HepG2 (cell line): ENCODE measurements around the gene DPP7. TPM values are rescaled to one million over a fixed set of nuclear protein-coding genes. Genes with fewer than 3 reads are reported as not detected.

Experiments used
- ARID4A ChIP-seq: sonication (generic); formaldehyde crosslinking; IDR thresholded peaks from 2 replicates; pipeline ENCODE4 v1.5.0; 2020; ENCODE audit warnings: mild to moderate bottlenecking, missing genetic modification reagents, borderline replicate concordance
- GMEB2 ChIP-seq: IDR thresholded peaks from 2 replicates; pipeline ENCODE4 v1.6.1; 2016; ENCODE audit warnings: missing biosample characterization, missing genetic modification reagents, low read depth
- HES4 ChIP-seq: sonication (generic); formaldehyde crosslinking; IDR thresholded peaks from 2 replicates; pipeline ENCODE4 v1.9.0; 2021; ENCODE audit warnings: mild to moderate bottlenecking, missing genetic modification reagents, borderline replicate concordance
- HNRNPH1 ChIP-seq: fragments of 200-400 bp; formaldehyde crosslinking; optimal IDR thresholded peaks from 2 replicates; pipeline ENCODE3; 2017; ENCODE audit warnings: mild to moderate bottlenecking, low read depth, low read length
- IRF2 ChIP-seq: IDR thresholded peaks from 2 replicates; pipeline ENCODE4 v1.6.1; 2018; ENCODE audit warnings: missing genetic modification reagents, missing compliant biosample characterization
- MAZ ChIP-seq, 2 experiments: sonication (generic) in 1 of 2; formaldehyde crosslinking in 1 of 2; IDR thresholded peaks; 2 replicates each; pipeline versions ENCODE4 v1.5.0 to v1.6.1; 2012 to 2020; ENCODE audit warnings: low read depth in 2 of 2, mild to moderate bottlenecking in 2 of 2, borderline replicate concordance in 1 of 2, improper control_type of control experiment in 1 of 2, low read length in 1 of 2, missing genetic modification reagents in 1 of 2, moderate library complexity in 1 of 2
- MLLT10 ChIP-seq: sonication (generic); formaldehyde crosslinking; IDR thresholded peaks from 2 replicates; pipeline ENCODE4 v1.4.0; 2020; ENCODE audit warnings: missing genetic modification reagents
- REPIN1 ChIP-seq: sonication (generic); formaldehyde crosslinking; IDR thresholded peaks from 2 replicates; pipeline ENCODE4 v1.8.0; 2022; ENCODE audit warnings: missing genetic modification reagents, low read depth, mild to moderate bottlenecking, borderline replicate concordance
- SOX13 ChIP-seq, 3 experiments: fragments of 450-650 bp in 1 of 3; sonication (generic) in 1 of 3; formaldehyde crosslinking in 1 of 3; IDR thresholded peaks in 2 of 3; conservative IDR thresholded peaks in 1 of 3; 2 replicates each; pipeline versions ENCODE4 v1.5.0 to v1.6.1; 2016 to 2020; ENCODE audit warnings: antibody characterized with exemption in 1 of 3, mild to moderate bottlenecking in 1 of 3, missing compliant biosample characterization in 1 of 3, missing genetic modification reagents in 1 of 3, moderate library complexity in 1 of 3
- TCF12 ChIP-seq, 2 experiments: fragments of 450-650 bp in 1 of 2; sonication (generic) in 1 of 2; formaldehyde crosslinking in 1 of 2; IDR thresholded peaks; 2 replicates each; pipeline versions ENCODE4 v1.6.1 to v1.8.0; 2017 to 2022; ENCODE audit warnings: antibody characterized with exemption in 1 of 2, mild to moderate bottlenecking in 1 of 2, missing genetic modification reagents in 1 of 2, moderate library complexity in 1 of 2
- TOPORS ChIP-seq: sonication (generic); formaldehyde crosslinking; IDR thresholded peaks from 2 replicates; pipeline ENCODE4 v1.8.0; 2023; ENCODE audit warnings: mild to moderate bottlenecking, missing genetic modification reagents
- WIZ ChIP-seq: sonication (generic); formaldehyde crosslinking; IDR thresholded peaks from 2 replicates; pipeline ENCODE4 v1.5.1; 2020; ENCODE audit warnings: mild to moderate bottlenecking, missing genetic modification reagents
- XRCC5 ChIP-seq: fragments of 200-400 bp; formaldehyde crosslinking; optimal IDR thresholded peaks from 2 replicates; pipeline ENCODE3; 2017; ENCODE audit warnings: mild to moderate bottlenecking, low read length
- ZBTB1 ChIP-seq: sonication (generic); formaldehyde crosslinking; IDR thresholded peaks from 2 replicates; pipeline ENCODE4 v1.4.0; 2020; ENCODE audit warnings: missing genetic modification reagents, borderline replicate concordance
- ZNF619 ChIP-seq: sonication (generic); formaldehyde crosslinking; IDR thresholded peaks from 2 replicates; pipeline ENCODE4 v1.4.0; 2020; ENCODE audit warnings: mild to moderate bottlenecking, missing genetic modification reagents
- ZSCAN31 ChIP-seq: sonication (generic); formaldehyde crosslinking; IDR thresholded peaks from 2 replicates; pipeline ENCODE4 v1.5.0; 2020; ENCODE audit warnings: low read depth, mild to moderate bottlenecking, missing genetic modification reagents
- polyA plus RNA-seq, 8 experiments: library from polyadenylated mRNA; depleted of rRNA in 3 of 8; stranded (reverse) in 7 of 8; unstranded in 1 of 8; fragments of >200 nt; fragmentation: Illumina TruSeq in 4 of 8; extraction: Trizol in 4 of 8; gene quantifications; 2 replicates each; pipeline versions ENCODE4 v1.2.1 to v1.2.3, GENCODE V29; 2011 to 2016; ENCODE audit warnings: low read depth in 4 of 8, missing spikeins in 1 of 8, mixed read lengths in 1 of 8; ENCODE audit not compliant: insufficient read depth in 1 of 8
- total RNA-seq, 5 experiments: library from RNA; depleted of rRNA; stranded (reverse); fragments of >200 nt; fragmentation: Illumina TruSeq; extraction: Trizol; gene quantifications; 2 replicates each; pipeline ENCODE4 v1.2.3, GENCODE V29; 2016; ENCODE audit warnings: low read depth in 1 of 5
- TF ChIP-seq, protein P1 (sequence below): sonication (generic); formaldehyde crosslinking; IDR thresholded peaks from 2 replicates; pipeline ENCODE4 v1.4.0; 2020; ENCODE audit warnings: low read depth, mild to moderate bottlenecking, missing genetic modification reagents
- TF ChIP-seq, protein P2 (sequence below): sonication (generic); formaldehyde crosslinking; IDR thresholded peaks from 2 replicates; pipeline ENCODE4 v1.9.0; 2021; ENCODE audit warnings: missing genetic modification reagents, mild to moderate bottlenecking, borderline replicate concordance

The DPP7 gene
- total and polyA plus RNA-seq, 2 of the 13 experiments (the other 11 are each of a cell fraction or from before 2014, with no cell fraction given): 1.2 to 4.5 TPM

DNA sequence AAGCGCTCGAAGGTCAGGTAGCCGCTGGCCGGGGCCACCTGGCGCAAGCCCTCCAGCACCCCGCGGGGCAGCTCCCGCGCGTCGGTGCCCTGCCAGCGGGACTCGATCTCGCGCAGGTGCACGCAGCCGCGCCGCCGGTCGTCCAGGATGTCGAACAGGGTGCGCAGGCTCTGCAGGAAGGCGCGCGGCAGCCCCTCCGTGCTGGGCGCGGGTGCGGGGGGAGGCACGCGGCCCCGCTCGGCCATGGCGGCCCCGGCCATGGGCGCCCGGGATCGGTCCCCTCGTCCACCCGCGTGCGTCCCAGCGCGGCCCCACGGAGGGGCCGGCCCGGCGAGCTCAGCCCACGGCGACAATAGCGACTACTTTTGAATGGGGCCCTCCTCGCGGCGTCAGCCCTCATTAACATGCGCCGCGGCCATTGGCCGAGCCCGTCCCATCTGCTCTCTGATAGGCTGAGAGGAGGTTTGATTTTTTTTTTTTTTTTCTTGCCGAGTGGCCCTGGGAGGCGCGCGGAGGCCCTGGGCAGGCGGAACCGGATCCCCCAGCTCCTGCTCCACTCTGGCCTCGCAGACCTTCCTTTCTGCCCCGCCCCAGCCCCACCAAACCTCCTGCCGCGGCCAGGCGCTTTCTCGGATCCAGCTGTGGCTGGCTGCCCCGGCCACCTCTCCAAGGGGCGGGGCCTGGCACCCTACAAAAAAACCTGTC is 44.2 kb downstream of the DPP7 start, which contains the start of gene SAPCD2 (continued):
- TF ChIP-seq TCF12 (IDR thresholded peaks at IDR 0.05) (no peak), TCF12 (CRISPR knock-in tag; IDR thresholded peaks at IDR 0.05) (peak; percentile 66; the same call in 1 of the 2 replicates), SOX13 (IDR thresholded peaks at IDR 0.05) (no peak), SOX13 (CRISPR knock-in tag; conservative IDR thresholded peaks at IDR 0.05 in 1 of 2, IDR thresholded peaks at IDR 0.05 in 1 of 2) (no peak), HNRNPH1 (no peak), MLLT10 (CRISPR knock-in tag) (no peak), WIZ (no peak), XRCC5 (no peak), HES4 (no peak; the same call in 1 of the 2 replicates), ZBTB1 (CRISPR knock-in tag) (no peak), IRF2 (CRISPR knock-in tag) (no peak), GMEB2 (no peak), REPIN1 (CRISPR knock-in tag) (0 out of 2 replicates have a peak, but pooled peaks have one; percentile 19), ZSCAN31 (CRISPR knock-in tag) (no peak), ARID4A (CRISPR knock-in tag) (peak; percentile 69; the same call in 1 of the 2 replicates), ZNF619 (no peak), MAZ (IDR thresholded peaks at IDR 0.05; ENCODE audit: borderline replicate concordance, low read depth, low read length) (no peak; the same call in none of the 2 replicates), MAZ (CRISPR knock-in tag; IDR thresholded peaks at IDR 0.05; ENCODE audit: low read depth) (no peak; the same call in 1 of the 2 replicates), TOPORS (no peak)
- TF ChIP-seq, protein P1, sequence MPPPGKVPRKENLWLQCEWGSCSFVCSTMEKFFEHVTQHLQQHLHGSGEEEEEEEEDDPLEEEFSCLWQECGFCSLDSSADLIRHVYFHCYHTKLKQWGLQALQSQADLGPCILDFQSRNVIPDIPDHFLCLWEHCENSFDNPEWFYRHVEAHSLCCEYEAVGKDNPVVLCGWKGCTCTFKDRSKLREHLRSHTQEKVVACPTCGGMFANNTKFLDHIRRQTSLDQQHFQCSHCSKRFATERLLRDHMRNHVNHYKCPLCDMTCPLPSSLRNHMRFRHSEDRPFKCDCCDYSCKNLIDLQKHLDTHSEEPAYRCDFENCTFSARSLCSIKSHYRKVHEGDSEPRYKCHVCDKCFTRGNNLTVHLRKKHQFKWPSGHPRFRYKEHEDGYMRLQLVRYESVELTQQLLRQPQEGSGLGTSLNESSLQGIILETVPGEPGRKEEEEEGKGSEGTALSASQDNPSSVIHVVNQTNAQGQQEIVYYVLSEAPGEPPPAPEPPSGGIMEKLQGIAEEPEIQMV (CRISPR knock-in tag): no peak
- TF ChIP-seq, protein P2, sequence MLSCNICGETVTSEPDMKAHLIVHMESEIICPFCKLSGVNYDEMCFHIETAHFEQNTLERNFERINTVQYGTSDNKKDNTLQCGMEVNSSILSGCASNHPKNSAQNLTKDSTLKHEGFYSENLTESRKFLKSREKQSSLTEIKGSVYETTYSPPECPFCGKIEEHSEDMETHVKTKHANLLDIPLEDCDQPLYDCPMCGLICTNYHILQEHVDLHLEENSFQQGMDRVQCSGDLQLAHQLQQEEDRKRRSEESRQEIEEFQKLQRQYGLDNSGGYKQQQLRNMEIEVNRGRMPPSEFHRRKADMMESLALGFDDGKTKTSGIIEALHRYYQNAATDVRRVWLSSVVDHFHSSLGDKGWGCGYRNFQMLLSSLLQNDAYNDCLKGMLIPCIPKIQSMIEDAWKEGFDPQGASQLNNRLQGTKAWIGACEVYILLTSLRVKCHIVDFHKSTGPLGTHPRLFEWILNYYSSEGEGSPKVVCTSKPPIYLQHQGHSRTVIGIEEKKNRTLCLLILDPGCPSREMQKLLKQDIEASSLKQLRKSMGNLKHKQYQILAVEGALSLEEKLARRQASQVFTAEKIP (CRISPR knock-in tag): no peak
